Measurements from ENCODE around the gene MKS1. TPM values are rescaled to one million over a fixed set of nuclear protein-coding genes. Genes with fewer than 3 reads are reported as not detected.

MKS1 gene
- total RNA-seq, 1 experiment from 2014 or later = 29.8 TPM

GRCh38 chr17:58264407-58265103, 45.5 kb upstream of the MKS1 start:
- intact Hi-C loops (cut with micrococcal nuclease) = no loop called here
- ChIA-PET POLR2A (no interaction called here), CTCF (interaction anchor here (0.8 kb wide), 1 partner anchor 15 kb away, joined by 3 read pairs; no protein-coding TSS in a partner anchor), RAD21 (ENCODE audit: low non-redundant PET in 1 of 2, low total read pairs in 2 of 2, uncharacterized antibody in 2 of 2, unreplicated experiment in 2 of 2) (no interaction called here)
- Histone ChIP-seq H3K79me2 (ENCODE audit: insufficient read depth, low read length) (no peaks in the 10 kb centered on the region), H3K4me1 (ENCODE audit: control insufficient read depth in 1 of 2, insufficient read depth in 2 of 2, low read length in 2 of 2) (no peaks in the 10 kb centered on the region), H3K4me3 (replicated peaks in 1 of 2; ENCODE audit: low read depth in 1 of 2, low read length in 2 of 2) (no peak overlapping the region), H3K9ac (ENCODE audit: low read length) (no peak overlapping the region), H3K9me3 (ENCODE audit: control insufficient read depth in 1 of 2, insufficient read depth in 1 of 2, low read depth in 1 of 2, low read length in 2 of 2) (no peaks in the 10 kb centered on the region), H3K36me3 (ENCODE audit: control insufficient read depth in 1 of 2, insufficient read depth in 2 of 2, low read length in 2 of 2) (no peaks in the 10 kb centered on the region), H4K20me1 (ENCODE audit: insufficient read depth) (no peaks in the 10 kb centered on the region), H3K27ac (ENCODE audit: low read depth, low read length) (no peak overlapping the region), H3K27me3 (ENCODE audit: insufficient read depth, low read length) (peaks cover 57% of the 10 kb centered on the region), H2AFZ (ENCODE audit: low read depth, low read length, poor library complexity, severe bottlenecking) (no peak overlapping the region), H3K9me2 (ENCODE audit: insufficient read depth) (no peaks in the 10 kb centered on the region), H3K4me2 (ENCODE audit: low read length) (no peak overlapping the region)
- no TSS peak for BruUV-seq (replicated peaks)
- ATAC-seq (no peak), DNase-seq (ENCODE audit: low read depth, low spot score) (no peak)
- TF ChIP-seq TCF7L2 (IDR thresholded peaks at IDR 0.05; ENCODE audit: borderline replicate concordance, extremely low read depth, insufficient read depth, insufficient read length) (no peak), EZH2 (IDR thresholded peaks at IDR 0.05) (no peak), ATF3 (IDR thresholded peaks at IDR 0.05) (no peak), JUND (IDR thresholded peaks at IDR 0.05) (no peak), ELF1 (IDR thresholded peaks at IDR 0.05; ENCODE audit: borderline replicate concordance, low read depth) (no peak), FOSL1 (IDR thresholded peaks at IDR 0.05; ENCODE audit: low read depth) (no peak), SRF (IDR thresholded peaks at IDR 0.05; ENCODE audit: low read depth) (no peak), YY1 (IDR thresholded peaks at IDR 0.05; ENCODE audit: extremely low read depth, insufficient replicate concordance, low read depth, low read length) (no peak), SIN3A (IDR thresholded peaks at IDR 0.05; ENCODE audit: low read depth) (no peak), ZBTB33 (IDR thresholded peaks at IDR 0.05; ENCODE audit: extremely low read depth, insufficient replicate concordance, low read length) (no peak), EGR1 (IDR thresholded peaks at IDR 0.05; ENCODE audit: low read depth) (no peak), ZFX (IDR thresholded peaks at IDR 0.05) (no peak), CEBPB (IDR thresholded peaks at IDR 0.05; ENCODE audit: low read depth) (no peak), EZH2phosphoT487 (IDR thresholded peaks at IDR 0.05; ENCODE audit: borderline replicate concordance) (no peak), MAX (IDR thresholded peaks at IDR 0.05) (no peak), ZNF274 (IDR thresholded peaks at IDR 0.05; ENCODE audit: low read depth, low read length) (no peak), RAD21 (IDR thresholded peaks at IDR 0.05; ENCODE audit: low read depth) (no peak), CBX3 (IDR thresholded peaks at IDR 0.05; ENCODE audit: low read depth) (no peak)
- TF ChIP-seq, protein P1, sequence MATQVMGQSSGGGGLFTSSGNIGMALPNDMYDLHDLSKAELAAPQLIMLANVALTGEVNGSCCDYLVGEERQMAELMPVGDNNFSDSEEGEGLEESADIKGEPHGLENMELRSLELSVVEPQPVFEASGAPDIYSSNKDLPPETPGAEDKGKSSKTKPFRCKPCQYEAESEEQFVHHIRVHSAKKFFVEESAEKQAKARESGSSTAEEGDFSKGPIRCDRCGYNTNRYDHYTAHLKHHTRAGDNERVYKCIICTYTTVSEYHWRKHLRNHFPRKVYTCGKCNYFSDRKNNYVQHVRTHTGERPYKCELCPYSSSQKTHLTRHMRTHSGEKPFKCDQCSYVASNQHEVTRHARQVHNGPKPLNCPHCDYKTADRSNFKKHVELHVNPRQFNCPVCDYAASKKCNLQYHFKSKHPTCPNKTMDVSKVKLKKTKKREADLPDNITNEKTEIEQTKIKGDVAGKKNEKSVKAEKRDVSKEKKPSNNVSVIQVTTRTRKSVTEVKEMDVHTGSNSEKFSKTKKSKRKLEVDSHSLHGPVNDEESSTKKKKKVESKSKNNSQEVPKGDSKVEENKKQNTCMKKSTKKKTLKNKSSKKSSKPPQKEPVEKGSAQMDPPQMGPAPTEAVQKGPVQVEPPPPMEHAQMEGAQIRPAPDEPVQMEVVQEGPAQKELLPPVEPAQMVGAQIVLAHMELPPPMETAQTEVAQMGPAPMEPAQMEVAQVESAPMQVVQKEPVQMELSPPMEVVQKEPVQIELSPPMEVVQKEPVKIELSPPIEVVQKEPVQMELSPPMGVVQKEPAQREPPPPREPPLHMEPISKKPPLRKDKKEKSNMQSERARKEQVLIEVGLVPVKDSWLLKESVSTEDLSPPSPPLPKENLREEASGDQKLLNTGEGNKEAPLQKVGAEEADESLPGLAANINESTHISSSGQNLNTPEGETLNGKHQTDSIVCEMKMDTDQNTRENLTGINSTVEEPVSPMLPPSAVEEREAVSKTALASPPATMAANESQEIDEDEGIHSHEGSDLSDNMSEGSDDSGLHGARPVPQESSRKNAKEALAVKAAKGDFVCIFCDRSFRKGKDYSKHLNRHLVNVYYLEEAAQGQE (IDR thresholded peaks at IDR 0.05; ENCODE audit: low read depth) = no peak
- TF ChIP-seq, protein P2, sequence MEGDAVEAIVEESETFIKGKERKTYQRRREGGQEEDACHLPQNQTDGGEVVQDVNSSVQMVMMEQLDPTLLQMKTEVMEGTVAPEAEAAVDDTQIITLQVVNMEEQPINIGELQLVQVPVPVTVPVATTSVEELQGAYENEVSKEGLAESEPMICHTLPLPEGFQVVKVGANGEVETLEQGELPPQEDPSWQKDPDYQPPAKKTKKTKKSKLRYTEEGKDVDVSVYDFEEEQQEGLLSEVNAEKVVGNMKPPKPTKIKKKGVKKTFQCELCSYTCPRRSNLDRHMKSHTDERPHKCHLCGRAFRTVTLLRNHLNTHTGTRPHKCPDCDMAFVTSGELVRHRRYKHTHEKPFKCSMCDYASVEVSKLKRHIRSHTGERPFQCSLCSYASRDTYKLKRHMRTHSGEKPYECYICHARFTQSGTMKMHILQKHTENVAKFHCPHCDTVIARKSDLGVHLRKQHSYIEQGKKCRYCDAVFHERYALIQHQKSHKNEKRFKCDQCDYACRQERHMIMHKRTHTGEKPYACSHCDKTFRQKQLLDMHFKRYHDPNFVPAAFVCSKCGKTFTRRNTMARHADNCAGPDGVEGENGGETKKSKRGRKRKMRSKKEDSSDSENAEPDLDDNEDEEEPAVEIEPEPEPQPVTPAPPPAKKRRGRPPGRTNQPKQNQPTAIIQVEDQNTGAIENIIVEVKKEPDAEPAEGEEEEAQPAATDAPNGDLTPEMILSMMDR (IDR thresholded peaks at IDR 0.05 in 2 of 3, conservative IDR thresholded peaks at IDR 0.05 in 1 of 3; ENCODE audit: borderline replicate concordance in 1 of 3, insufficient read depth in 1 of 3, low read depth in 2 of 3, low read length in 2 of 3) = no peak

Measured in HCT116 (cell line).